ENCODE data around the gene FNDC3B. TPM values are rescaled to one million over a fixed set of nuclear protein-coding genes. Genes with fewer than 3 reads are reported as not detected.

The FNDC3B gene
- total and polyA plus RNA-seq, 4 donors = 23.3 to 74.2 (median 32.9) TPM

DNA sequence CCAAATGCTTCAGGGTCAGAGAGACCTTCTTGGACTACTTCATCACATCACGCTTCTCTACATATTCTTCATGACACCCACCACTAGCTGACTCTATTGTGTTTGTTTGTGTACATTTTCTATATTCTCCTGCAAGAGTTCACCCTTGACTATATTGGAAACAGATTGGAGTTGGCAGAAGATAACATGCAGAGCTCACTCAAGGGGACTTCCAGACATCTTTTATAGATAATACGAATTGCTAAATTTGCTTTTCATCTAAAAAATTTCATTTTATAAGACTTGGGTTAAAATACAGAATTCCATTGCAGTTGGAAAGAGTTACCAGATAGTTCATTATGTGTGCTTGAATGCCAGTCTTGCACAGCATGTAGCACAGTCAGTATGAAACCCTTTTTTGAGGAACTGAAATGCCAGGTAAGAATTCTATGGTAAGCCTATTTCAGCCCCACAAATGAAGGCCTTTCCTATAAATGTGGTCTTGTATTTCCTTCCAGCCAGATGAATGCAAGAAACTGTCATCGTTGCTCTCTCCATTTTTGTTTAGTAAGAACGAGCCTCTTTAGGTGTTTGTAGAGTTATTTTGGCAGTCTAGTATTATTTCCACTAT is 231.3 kb downstream of the FNDC3B start:
- Histone ChIP-seq H3K36me3 (ENCODE audit: control insufficient read depth in 4 of 4, insufficient read depth in 3 of 4, low read depth in 1 of 4, low read length in 3 of 4) (peaks cover 5 to 22% (median 13%) of the 10 kb centered on the region in 4 donors), H3K4me1 (ENCODE audit: control insufficient read depth in 4 of 4, insufficient read depth in 4 of 4, low read length in 3 of 4) (no peaks in the 10 kb centered on the region), H3K27ac (ENCODE audit: low read depth in 1 of 2, low read length in 2 of 2) (no peak overlapping the region), H3K4me3 (ENCODE audit: low read depth in 1 of 3, low read length in 3 of 3) (no peak overlapping the region), H3K9me3 (ENCODE audit: control insufficient read depth in 4 of 4, low read length in 3 of 4) (no peaks in the 10 kb centered on the region), H3K9ac (ENCODE audit: low read depth in 1 of 2, low read length in 2 of 2) (no peak overlapping the region), H3K27me3 (ENCODE audit: control insufficient read depth in 4 of 4, insufficient read depth in 4 of 4, low read length in 3 of 4) (no peaks in the 10 kb centered on the region)
- DNase-seq (ENCODE audit: low spot score) = no peak
- 92% methylated on average over 4 of the region's 4 CpGs for WGBS
- TF ChIP-seq FOXA2 (IDR thresholded peaks at IDR 0.05) (no peak), YY1 (IDR thresholded peaks at IDR 0.05) (no peak), NR2F2 (IDR thresholded peaks at IDR 0.05) (no peak), TAF1 (conservative IDR thresholded peaks at IDR 0.05) (no peak), ATF3 (IDR thresholded peaks at IDR 0.05) (no peak), RAD21 (IDR thresholded peaks at IDR 0.05) (no peak)
- TF ChIP-seq, protein P1, sequence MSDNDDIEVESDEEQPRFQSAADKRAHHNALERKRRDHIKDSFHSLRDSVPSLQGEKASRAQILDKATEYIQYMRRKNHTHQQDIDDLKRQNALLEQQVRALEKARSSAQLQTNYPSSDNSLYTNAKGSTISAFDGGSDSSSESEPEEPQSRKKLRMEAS (IDR thresholded peaks at IDR 0.05) = no peak

GRCh38 chr3:172271386-172271976 is 232.1 kb downstream of the FNDC3B start:
- TF ChIP-seq FOXA1 (IDR thresholded peaks at IDR 0.05) (no peak), FOXA2 (IDR thresholded peaks at IDR 0.05) (no peak), NR2F2 (IDR thresholded peaks at IDR 0.05) (no peak), YY1 (IDR thresholded peaks at IDR 0.05) (no peak), EGR1 (IDR thresholded peaks at IDR 0.05; ENCODE audit: low read depth in 2 of 2) (no peak), HNF4A (conservative IDR thresholded peaks at IDR 0.05) (no peak), TAF1 (conservative IDR thresholded peaks at IDR 0.05) (no peak), HNF4G (IDR thresholded peaks at IDR 0.05) (no peak), JUND (IDR thresholded peaks at IDR 0.05) (no peak), SP1 (IDR thresholded peaks at IDR 0.05) (no peak)
- TF ChIP-seq, protein P2, sequence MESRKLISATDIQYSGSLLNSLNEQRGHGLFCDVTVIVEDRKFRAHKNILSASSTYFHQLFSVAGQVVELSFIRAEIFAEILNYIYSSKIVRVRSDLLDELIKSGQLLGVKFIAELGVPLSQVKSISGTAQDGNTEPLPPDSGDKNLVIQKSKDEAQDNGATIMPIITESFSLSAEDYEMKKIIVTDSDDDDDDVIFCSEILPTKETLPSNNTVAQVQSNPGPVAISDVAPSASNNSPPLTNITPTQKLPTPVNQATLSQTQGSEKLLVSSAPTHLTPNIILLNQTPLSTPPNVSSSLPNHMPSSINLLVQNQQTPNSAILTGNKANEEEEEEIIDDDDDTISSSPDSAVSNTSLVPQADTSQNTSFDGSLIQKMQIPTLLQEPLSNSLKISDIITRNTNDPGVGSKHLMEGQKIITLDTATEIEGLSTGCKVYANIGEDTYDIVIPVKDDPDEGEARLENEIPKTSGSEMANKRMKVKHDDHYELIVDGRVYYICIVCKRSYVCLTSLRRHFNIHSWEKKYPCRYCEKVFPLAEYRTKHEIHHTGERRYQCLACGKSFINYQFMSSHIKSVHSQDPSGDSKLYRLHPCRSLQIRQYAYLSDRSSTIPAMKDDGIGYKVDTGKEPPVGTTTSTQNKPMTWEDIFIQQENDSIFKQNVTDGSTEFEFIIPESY (IDR thresholded peaks at IDR 0.05) = no peak
- TF ChIP-seq, protein P3, sequence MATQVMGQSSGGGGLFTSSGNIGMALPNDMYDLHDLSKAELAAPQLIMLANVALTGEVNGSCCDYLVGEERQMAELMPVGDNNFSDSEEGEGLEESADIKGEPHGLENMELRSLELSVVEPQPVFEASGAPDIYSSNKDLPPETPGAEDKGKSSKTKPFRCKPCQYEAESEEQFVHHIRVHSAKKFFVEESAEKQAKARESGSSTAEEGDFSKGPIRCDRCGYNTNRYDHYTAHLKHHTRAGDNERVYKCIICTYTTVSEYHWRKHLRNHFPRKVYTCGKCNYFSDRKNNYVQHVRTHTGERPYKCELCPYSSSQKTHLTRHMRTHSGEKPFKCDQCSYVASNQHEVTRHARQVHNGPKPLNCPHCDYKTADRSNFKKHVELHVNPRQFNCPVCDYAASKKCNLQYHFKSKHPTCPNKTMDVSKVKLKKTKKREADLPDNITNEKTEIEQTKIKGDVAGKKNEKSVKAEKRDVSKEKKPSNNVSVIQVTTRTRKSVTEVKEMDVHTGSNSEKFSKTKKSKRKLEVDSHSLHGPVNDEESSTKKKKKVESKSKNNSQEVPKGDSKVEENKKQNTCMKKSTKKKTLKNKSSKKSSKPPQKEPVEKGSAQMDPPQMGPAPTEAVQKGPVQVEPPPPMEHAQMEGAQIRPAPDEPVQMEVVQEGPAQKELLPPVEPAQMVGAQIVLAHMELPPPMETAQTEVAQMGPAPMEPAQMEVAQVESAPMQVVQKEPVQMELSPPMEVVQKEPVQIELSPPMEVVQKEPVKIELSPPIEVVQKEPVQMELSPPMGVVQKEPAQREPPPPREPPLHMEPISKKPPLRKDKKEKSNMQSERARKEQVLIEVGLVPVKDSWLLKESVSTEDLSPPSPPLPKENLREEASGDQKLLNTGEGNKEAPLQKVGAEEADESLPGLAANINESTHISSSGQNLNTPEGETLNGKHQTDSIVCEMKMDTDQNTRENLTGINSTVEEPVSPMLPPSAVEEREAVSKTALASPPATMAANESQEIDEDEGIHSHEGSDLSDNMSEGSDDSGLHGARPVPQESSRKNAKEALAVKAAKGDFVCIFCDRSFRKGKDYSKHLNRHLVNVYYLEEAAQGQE (IDR thresholded peaks at IDR 0.05) = no peak
- no peak overlapping the region for H3K9ac ChIP-seq (ENCODE audit: low read depth in 1 of 2, low read length in 2 of 2)
- no peak overlapping the region for H3K27ac ChIP-seq (ENCODE audit: low read depth in 1 of 2, low read length in 2 of 2)
- H3K4me1 ChIP-seq (ENCODE audit: control insufficient read depth in 4 of 4, insufficient read depth in 4 of 4, low read length in 3 of 4) = no peaks in the 10 kb centered on the region
- 97% methylated on average over 9 of the region's 9 CpGs for WGBS
- no peaks in the 10 kb centered on the region for H3K27me3 ChIP-seq (ENCODE audit: control insufficient read depth in 4 of 4, insufficient read depth in 4 of 4, low read length in 3 of 4)
- no peak for DNase-seq (ENCODE audit: low spot score)
- H3K36me3 ChIP-seq (ENCODE audit: control insufficient read depth in 4 of 4, insufficient read depth in 3 of 4, low read depth in 1 of 4, low read length in 3 of 4) = peaks cover 5 to 14% (median 9%) of the 10 kb centered on the region in 4 donors
- no peaks in the 10 kb centered on the region for H3K9me3 ChIP-seq (ENCODE audit: control insufficient read depth in 4 of 4, low read length in 3 of 4)
- no peak overlapping the region for H3K4me3 ChIP-seq (ENCODE audit: low read depth in 1 of 3, low read length in 3 of 3)

Data from liver (tissue), 9 donors.